Neural progenitor cell (in vitro differentiated cells): ENCODE results near the gene XAF1. TPM values are rescaled to one million over a fixed set of nuclear protein-coding genes. Genes with fewer than 3 reads are reported as not detected.
"Not testable (repeated sequence)": the region's sequence is repeated elsewhere in the genome, so short reads cannot be mapped to it uniquely, and the experiment has no call there.

Experiments used
- DNase-seq: peaks from one replicate; pipeline ENCODE4 v3.0.0-alpha.2; 2016; ENCODE audit warnings: low spot score
- H2AFZ ChIP-seq: fragments of 200-600 bp; sonication (generic); replicated peaks from 2 replicates; pipeline ENCODE4 v1.6.1; 2016; ENCODE audit warnings: antibody characterized with exemption
- H3F3A ChIP-seq: fragments of 200-600 bp; sonication (generic); 2 replicates; pipeline ENCODE4 v1.6.1; 2016; ENCODE audit warnings: antibody characterized with exemption, low read depth
- H3K27ac ChIP-seq: fragments of 200-600 bp; sonication (generic); 2 replicates; pipeline ENCODE4 v1.5.1; 2016; ENCODE audit warnings: mild to moderate bottlenecking
- H3K27me3 ChIP-seq: fragments of 200-600 bp; sonication (generic); 2 replicates; pipeline ENCODE4 v1.6.1; 2016; ENCODE audit warnings: mild to moderate bottlenecking, moderate library complexity
- H3K36me3 ChIP-seq: fragments of 200-600 bp; sonication (generic); 2 replicates; pipeline ENCODE4 v1.5.1; 2016
- H3K4me1 ChIP-seq: fragments of 200-600 bp; sonication (generic); 2 replicates; pipeline ENCODE4 v1.6.1; 2016; ENCODE audit warnings: mixed run types
- H3K4me2 ChIP-seq: fragments of 200-600 bp; sonication (generic); 2 replicates; pipeline ENCODE4 v1.6.1; 2016
- H3K4me3 ChIP-seq: fragments of 200-600 bp; sonication (generic); 2 replicates; pipeline ENCODE4 v1.5.1; 2016
- H3K79me2 ChIP-seq: fragments of 200-600 bp; sonication (generic); 2 replicates; pipeline ENCODE4 v1.6.1; 2016; ENCODE audit warnings: low read depth
- H3K9ac ChIP-seq: fragments of 200-600 bp; sonication (generic); 2 replicates; pipeline ENCODE4 v1.6.1; 2016
- H3K9me3 ChIP-seq: fragments of 200-600 bp; sonication (generic); 2 replicates; pipeline ENCODE4 v1.5.1; 2016; ENCODE audit warnings: low read depth
- H4K20me1 ChIP-seq: fragments of 200-600 bp; sonication (generic); 2 replicates; pipeline ENCODE4 v1.6.1; 2016; ENCODE audit warnings: low read depth
- H3K27ac Mint-ChIP-seq: 3 replicates; pipeline ENCODE4 v1.8.0; 2021; ENCODE audit warnings: mixed read lengths
- H3K27me3 Mint-ChIP-seq: 2 replicates; pipeline ENCODE4 v1.8.0; 2022; ENCODE audit warnings: low read depth, mild to moderate bottlenecking, inconsistent platforms, moderate library complexity, mixed read lengths; ENCODE audit not compliant: insufficient read depth
- H3K36me3 Mint-ChIP-seq: 3 replicates; pipeline ENCODE4 v1.8.0; 2021; ENCODE audit warnings: mixed read lengths
- H3K4me1 Mint-ChIP-seq: 3 replicates; pipeline ENCODE4 v1.8.0; 2021; ENCODE audit warnings: mixed read lengths
- H3K4me3 Mint-ChIP-seq: 3 replicates; pipeline ENCODE4 v1.8.0; 2021; ENCODE audit warnings: mild to moderate bottlenecking, moderate library complexity, mixed read lengths
- H3K9me3 Mint-ChIP-seq: 3 replicates; pipeline ENCODE4 v1.8.0; 2020; ENCODE audit warnings: mixed read lengths
- CTCF ChIP-seq: fragments of 200-600 bp; sonication (generic); IDR thresholded peaks from 2 replicates; pipeline ENCODE4 v1.5.1; 2017; ENCODE audit warnings: antibody characterized with exemption, mild to moderate bottlenecking
- EZH2 ChIP-seq: fragments of 200-600 bp; sonication (generic); IDR thresholded peaks from 2 replicates; pipeline ENCODE4 v1.6.1; 2017; ENCODE audit warnings: antibody characterized with exemption, mild to moderate bottlenecking, moderate library complexity
- EZH2phosphoT487 ChIP-seq: fragments of 200-600 bp; sonication (generic); IDR thresholded peaks from 2 replicates; pipeline ENCODE4 v1.6.1; 2017; ENCODE audit warnings: antibody characterized with exemption
- total RNA-seq: library from RNA; depleted of rRNA; stranded (reverse); fragments of >200 nt; gene quantifications from 2 replicates; pipeline ENCODE4 v1.2.3, GENCODE V29; 2015; ENCODE audit warnings: low replicate concordance

XAF1 gene
- total RNA-seq, 1 donor from 2014 or later: not detected

DNA sequence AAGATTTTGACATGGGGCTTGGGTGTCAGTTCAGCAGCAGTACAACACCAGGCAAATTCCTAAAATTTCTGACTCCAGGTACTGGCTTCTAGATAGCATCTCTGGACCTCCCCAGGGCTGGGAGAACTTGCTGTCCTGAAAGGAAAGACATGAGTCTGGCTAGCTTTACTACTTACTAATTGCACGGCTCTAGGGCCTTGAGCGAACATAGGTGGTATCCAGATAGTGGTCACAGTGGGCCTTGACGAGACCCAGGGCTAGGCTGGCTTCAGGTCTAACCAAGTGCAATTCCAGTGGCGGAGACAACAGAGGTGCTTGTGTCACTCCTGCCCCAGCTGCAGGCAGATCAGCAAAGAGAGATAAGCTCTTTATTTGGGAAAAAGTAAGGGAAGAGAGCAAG, 26.3 kb upstream of the XAF1 start:
- DNase-seq: no peak
- Histone ChIP-seq H3K79me2 (no peaks in the 10 kb centered on the region), H3K9me3 (no peaks in the 10 kb centered on the region), H3K27me3 (peaks cover 37% of the 10 kb centered on the region), H3K9ac (no peak overlapping the region), H4K20me1 (no peaks in the 10 kb centered on the region), H2AFZ (no peak overlapping the region), H3K4me3 (no peak overlapping the region), H3K4me2 (no peak overlapping the region), H3K4me1 (no peaks in the 10 kb centered on the region), H3K27ac (no peak overlapping the region), H3F3A (no peaks in the 10 kb centered on the region), H3K36me3 (no peaks in the 10 kb centered on the region)
- Mint-ChIP-seq H3K27ac (no peak overlapping the region), H3K4me3 (no peak overlapping the region), H3K4me1 (no peaks in the 10 kb centered on the region), H3K27me3 (no peaks in the 10 kb centered on the region), H3K36me3 (no peaks in the 10 kb centered on the region), H3K9me3 (no peaks in the 10 kb centered on the region)
- TF ChIP-seq EZH2phosphoT487 (no peak), CTCF (no peak), EZH2 (no peak)

- DNase-seq, H3K27ac Mint-ChIP-seq: not testable (repeated sequence)
Observed at GRCh38 chr17:6746665-6747064, 9.2 kb upstream of the XAF1 start.

GRCh38 chr17:6748617-6749016, 7.2 kb upstream of the XAF1 start:
- H3K27me3 Mint-ChIP-seq: peaks cover 5% of the 10 kb centered on the region
- no peak overlapping the region for H3K4me3 Mint-ChIP-seq
- no peaks in the 10 kb centered on the region for H3K36me3 Mint-ChIP-seq
- TF ChIP-seq CTCF: no peak
- DNase-seq: no peak
- Histone ChIP-seq H4K20me1 (no peaks in the 10 kb centered on the region), H2AFZ (no peak overlapping the region), H3K27ac (no peak overlapping the region), H3K9ac (no peak overlapping the region), H3K27me3 (no peaks in the 10 kb centered on the region), H3K36me3 (no peaks in the 10 kb centered on the region), H3K4me2 (no peak overlapping the region), H3K4me1 (peaks cover 10% of the 10 kb centered on the region), H3K79me2 (no peaks in the 10 kb centered on the region), H3K9me3 (no peaks in the 10 kb centered on the region), H3K4me3 (no peak overlapping the region), H3F3A (peaks cover 6% of the 10 kb centered on the region)
- no peak overlapping the region for H3K27ac Mint-ChIP-seq
- H3K4me1 Mint-ChIP-seq: peaks cover 16% of the 10 kb centered on the region
- H3K9me3 Mint-ChIP-seq: no peaks in the 10 kb centered on the region

More at GRCh38 chr17:6746665-6747064, 9.2 kb upstream of the XAF1 start:
- not testable (repeated sequence) for H3K27me3 Mint-ChIP-seq, H3K9me3 ChIP-seq, H3K9me3 Mint-ChIP-seq, H2AFZ ChIP-seq, H3K4me3 Mint-ChIP-seq, H3K4me1 ChIP-seq, H3K4me1 Mint-ChIP-seq, H3K36me3 ChIP-seq, H3F3A ChIP-seq, H3K9ac ChIP-seq, H3K79me2 ChIP-seq, H3K4me2 ChIP-seq, H3K36me3 Mint-ChIP-seq, H3K4me3 ChIP-seq, H3K27me3 ChIP-seq, H3K27ac ChIP-seq, H4K20me1 ChIP-seq

- Mint-ChIP-seq H3K36me3 (no peaks in the 10 kb centered on the region), H3K4me1 (peaks cover 19% of the 10 kb centered on the region), H3K27me3 (peaks cover 8% of the 10 kb centered on the region), H3K27ac (no peak overlapping the region), H3K4me3 (no peak overlapping the region), H3K9me3 (no peaks in the 10 kb centered on the region)
- Histone ChIP-seq H3K27ac (no peak overlapping the region), H2AFZ (no peak overlapping the region), H3K9me3 (no peaks in the 10 kb centered on the region), H3K4me3 (no peak overlapping the region), H3K9ac (no peak overlapping the region), H4K20me1 (no peaks in the 10 kb centered on the region), H3K27me3 (no peaks in the 10 kb centered on the region), H3K4me2 (no peak overlapping the region), H3K4me1 (peaks cover 12% of the 10 kb centered on the region), H3K79me2 (no peaks in the 10 kb centered on the region), H3K36me3 (no peaks in the 10 kb centered on the region), H3F3A (peaks cover 8% of the 10 kb centered on the region)
- TF ChIP-seq EZH2: no peak
- peak; percentile 31 for TF ChIP-seq CTCF
- TF ChIP-seq EZH2phosphoT487: no peak
- DNase-seq: no peak
Observed at GRCh38 chr17:6749519-6749918, 6.3 kb upstream of the XAF1 start.
